Cortex of kidney (tissue), 1 donor: ENCODE measurements around the gene SOX6.

ENCODE experiments used
- DNase-seq: peaks from one replicate; lab custom pipeline; 2025; lab: John Stamatoyannopoulos, UW

SOX6 gene

DNA sequence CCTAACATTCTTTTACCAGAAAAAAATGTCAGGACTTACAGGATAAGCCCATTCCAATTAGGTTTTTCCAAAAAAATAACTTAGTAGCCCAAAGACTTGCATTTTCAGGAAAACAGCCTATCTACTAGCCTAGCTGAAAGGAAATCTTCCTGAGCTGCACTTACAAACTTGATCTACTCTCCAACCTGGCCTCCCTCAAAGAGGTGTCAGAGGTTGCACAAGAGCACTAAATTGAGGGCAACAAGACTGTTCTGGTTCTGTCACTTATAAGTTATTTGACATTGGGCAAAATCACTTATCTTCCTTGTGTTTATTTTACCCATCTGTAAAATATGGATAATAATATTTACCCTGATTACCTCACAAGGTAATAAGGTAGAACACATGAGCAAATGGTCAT is 7.9 kb upstream of the SOX6 start:
- DNase-seq: no peak

DNA sequence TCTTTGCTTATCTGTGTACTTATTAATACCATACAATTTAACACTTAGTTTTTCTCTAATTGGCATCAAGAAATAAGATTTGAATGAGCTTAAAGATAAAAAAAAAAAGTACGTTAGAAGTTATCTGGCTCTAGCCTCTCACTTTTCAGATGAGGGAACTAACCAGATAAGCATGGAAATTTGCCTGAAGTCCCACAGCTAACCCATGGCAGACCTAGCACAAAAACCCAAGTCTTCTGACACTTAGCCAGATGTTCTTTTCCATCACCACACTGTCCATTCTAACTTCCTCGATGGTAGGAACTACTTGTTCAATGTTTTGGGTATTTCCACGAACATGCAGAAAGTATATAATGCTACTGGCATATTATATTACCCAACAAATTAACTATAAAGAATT is 7.4 kb upstream of the SOX6 start:
- DNase-seq: no peak

DNA sequence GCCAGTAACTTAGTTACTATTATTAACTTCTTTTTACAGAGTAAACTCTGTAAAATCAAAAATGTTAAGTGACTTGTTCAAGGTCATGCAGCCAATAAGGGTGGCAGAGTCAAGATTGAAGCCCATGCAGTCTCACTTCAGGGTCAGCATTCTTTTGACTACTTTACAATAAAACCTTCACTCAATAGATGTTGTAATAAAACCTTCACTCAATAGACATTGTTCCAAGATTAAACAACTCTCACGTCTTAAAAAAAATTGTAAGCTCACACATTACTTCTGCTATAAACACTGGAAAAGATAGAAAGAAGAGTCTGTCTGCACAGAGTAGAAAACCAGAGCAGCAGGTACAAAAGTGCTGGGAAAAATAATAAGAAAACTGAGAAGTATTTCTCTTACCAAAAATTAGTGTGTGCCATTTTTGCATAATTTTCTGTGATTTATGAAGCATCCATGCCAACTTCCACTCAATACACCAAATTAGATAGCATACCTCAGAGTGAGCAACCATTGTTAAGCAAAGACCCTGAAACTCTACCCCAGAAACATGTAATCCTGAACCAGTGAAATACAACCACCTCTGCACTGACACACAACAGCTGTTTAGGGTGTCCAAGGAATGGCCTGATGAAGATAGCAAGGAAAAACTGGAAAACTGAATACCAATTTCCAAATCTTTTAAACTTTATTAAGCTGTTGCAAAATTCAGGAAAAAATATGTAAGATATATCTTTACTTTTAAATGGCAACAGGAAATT is 4.9 kb upstream of the SOX6 start:
- DNase-seq: no peak

DNA sequence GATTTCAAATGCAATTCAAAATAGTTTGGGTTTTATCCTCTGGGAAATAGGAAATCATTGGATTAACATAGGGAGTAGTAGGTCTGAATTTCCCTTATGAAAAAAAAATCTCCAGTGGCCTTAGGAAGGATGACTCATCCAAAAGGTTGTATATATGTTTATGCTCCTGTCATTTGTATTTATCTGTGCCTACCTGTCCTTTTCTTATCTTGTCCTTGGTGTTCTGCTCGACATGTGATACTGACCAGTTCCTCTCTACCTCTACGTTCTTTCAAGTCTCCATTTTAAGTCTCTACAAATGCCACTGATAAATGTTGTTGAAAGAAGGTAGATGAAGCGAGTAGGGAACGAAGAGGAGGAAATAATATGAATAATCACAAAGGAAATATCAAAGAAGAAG is 3.0 kb upstream of the SOX6 start:
- no peak for DNase-seq

DNA sequence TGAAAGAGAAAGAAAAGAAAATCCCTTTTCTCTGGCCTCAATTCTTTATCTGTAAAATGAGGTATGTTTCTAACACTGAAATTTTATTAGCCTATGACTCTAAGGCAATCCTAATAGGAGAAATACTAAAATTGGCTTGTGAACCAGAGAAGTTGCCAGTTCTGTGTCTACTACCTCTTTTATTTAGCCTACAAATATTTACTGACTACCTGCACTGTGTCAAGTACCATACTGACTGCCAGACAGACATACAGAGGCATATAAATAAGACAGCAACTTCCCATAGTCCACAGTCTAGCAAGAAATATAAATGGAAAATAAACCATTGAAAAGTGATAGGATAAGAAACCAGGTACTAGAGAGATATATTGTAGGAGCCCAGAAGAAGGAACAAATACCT is 2.4 kb upstream of the SOX6 start:
- no peak for DNase-seq

DNA sequence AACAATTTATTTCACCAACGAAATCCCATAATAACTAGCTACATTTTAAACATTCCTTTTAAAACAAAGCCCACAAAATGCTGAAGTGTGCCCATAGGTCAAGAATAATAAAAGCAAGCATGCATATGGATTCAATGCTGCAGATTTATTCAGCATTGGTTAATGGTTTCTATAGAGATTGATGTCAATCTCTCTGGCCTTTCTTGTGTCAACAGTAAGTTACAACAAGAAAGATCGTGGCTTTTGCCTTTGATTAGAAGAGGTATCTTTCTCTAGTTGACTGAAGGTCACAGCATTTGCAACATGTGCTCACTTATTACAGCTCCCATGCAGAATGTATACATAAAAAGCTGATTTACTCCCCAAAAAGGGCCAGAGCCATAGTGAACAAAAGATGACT is 1.4 kb upstream of the SOX6 start:
- DNase-seq: no peak

DNA sequence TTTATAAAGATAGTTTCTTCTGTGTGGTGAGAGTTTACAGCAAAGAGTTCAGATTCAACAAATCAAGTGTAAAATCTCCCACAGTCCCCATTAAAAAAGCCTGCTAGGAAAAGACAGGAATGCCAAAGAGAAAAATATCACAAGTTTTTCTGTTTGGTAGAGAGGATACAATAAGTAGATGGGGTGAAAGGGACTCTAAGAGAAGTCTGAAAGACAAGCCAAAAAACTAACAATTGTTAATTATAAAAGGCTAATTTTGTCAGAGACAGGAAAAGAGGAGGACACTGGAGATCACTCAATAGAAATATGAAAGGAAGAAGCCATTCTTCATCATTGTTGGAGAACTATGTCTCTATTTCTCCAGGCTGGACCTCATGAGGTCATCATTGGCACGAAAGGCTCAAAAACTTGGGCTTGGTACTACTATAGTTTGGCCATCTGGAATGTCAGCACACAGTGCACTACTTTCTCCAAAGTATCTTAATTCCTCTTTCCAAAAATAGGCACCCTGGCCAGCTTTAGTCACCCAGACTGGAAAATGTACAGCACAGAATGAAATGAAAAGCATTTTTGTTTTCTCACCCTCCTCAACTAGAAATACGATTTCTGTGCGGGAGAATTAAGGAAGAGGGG is 531 bp upstream of the SOX6 start:
- DNase-seq: no peak

DNA sequence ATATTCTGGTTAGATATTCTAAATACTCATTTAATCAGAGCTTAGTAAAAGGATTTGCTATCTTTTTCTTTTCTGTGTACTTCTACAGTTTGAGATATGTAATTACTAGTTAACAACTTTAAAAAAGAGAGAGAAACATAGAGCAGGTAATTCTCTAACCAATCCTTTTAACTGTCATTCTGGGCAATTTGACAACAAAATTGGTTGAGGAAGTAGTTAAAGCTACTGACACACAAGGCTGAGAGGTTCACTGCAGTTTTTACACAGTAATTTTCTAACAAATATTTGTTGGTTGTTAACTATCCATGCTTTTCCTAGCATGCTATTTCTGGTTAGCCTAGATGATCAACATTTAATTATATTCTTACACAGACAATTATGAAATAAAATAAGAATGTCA is 3.6 kb downstream of the SOX6 start:
- DNase-seq: no peak

DNA sequence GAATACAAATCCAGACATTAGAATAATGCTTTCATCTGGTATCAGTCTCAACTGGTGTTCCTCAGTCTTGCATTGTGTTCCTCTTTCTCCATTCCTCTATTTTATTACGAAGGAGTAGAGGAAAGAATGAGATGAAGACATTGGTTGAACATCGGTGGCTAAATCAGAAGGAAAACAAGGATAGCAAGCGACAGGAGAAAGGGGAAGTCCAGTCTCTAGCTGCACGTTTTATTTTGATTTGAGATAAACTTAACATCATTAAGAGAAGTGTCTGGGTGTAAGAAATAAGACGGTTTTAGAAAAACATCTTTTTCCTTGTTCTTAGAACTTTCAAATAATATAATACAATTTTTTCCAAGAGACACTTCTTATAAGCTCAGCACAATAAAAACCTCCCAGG is 6.2 kb downstream of the SOX6 start:
- no peak for DNase-seq

DNA sequence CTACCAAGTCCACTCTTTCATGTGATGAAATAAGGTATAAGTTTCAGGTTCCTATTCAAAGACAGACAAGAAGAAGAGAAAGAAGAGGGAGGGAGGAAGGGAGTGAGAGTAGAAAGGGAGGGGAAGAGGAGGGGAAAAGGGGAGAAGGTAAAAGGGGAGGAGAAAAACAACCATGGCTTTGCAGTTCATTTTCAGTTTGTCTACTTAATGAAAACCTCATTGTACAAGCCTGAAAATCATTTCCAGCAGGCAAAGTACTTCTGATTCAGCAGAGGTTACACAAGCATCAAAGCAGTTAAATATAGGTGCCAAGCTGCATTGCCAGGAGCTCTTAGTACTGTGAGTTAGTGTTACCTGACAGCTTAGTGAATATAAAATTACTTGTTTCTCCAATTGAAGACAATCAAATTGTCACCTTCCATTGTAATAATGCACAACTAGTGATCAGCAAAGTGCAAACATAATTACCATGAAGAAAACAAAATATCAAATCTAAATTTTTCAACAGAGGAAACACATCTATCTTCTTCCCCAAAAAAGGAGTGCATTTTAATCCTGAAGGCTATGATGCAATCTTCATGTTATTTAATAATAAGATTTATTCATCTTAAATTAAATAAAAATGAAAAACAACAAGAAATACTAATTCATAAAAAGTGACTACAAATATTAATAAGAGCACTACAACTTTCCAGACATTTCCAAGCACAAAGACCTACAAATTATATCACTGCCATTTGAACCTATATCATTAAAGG is 8.2 kb downstream of the SOX6 start:
- no peak for DNase-seq

DNA sequence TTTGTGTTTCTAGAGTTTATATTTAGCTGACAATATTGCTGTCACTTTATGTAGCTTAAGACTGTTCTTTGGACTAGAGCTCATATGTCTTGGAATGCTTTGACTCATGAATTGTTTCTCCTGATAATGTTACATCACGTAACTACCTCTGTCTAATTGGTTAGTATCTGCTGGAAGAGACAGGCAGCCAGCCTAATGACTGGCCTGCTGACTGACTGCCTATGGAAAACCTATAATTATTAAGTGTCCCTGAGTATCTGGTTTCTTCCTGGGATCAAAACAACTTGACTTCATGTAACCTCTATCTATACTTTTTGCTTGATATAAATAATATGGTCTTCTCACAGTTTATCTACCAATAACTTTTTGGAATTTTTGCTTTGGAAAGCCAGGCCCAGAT is 9.4 kb downstream of the SOX6 start:
- DNase-seq: no peak

DNA sequence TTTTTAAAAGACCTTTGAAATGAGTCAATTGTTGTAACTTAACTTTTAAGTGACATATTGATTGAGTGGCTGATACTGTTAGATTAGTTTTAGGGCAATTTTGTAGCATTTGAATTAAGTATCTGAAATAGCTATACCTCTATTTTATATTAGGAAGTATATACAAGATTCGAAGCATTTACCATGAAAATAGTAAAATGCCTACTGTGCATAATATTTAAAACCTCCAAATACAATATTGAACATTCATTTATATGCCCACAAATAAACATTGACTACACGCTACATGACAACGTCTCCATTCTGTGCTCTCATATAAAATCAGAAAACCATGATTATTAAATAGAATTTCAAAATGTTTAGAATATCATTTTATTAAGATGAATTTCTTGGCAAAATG is 14.5 kb downstream of the SOX6 start:
- no peak for DNase-seq

DNA sequence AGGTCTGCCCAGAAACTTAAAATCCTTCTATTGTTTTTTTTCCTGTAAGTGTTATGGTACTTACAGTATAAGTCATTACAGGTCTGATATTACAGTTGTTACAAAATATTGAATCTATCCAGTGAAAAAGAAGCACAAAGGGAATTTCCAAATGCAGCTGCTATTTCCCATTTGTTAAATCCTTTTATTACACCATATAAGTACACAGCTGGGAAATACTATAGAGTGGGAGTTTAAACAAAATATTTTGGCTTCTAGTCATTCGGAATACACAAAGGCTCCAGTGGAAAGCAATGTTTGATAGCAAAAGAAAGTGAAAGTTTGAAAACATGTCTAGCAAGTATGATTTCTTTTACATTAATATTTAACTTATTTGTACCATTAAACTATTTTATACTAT is 18.0 kb downstream of the SOX6 start:
- DNase-seq: no peak

DNA sequence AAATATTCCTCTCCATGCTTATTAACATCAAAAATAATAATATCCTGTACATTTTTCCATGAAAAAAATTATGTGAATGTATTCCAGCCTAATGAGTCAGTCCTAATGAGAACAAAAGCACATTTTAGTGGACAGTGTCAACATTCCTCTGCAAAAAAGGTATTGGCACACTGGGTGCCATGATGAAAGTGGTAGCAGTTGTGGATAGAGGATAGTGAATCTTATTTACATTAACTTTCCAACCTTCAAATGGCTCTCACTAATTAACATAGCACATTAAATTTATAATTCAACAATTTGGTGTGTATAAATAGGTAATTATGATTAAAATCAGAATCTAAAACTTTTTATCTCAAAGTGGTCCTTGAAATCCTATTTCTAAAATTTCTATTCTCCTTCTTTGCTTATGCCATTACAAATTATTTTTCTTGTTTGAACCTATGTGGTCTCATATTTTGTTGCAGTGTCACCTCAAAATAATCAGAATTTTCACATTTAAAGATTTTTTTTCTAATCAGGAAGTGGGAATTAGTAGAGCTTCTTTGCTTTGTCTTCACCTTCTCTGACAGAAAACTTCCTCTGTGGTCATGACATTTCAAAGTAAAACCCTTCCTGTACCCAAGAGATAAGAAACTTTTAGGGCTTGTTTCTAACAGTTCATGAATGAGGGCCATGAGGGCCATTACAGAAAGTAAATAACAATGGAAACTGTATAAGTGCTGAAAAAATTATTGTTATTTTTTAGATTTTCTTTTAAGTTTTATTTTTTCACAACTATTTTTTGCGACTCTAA is 18.7 kb downstream of the SOX6 start:
- DNase-seq: no peak

DNA sequence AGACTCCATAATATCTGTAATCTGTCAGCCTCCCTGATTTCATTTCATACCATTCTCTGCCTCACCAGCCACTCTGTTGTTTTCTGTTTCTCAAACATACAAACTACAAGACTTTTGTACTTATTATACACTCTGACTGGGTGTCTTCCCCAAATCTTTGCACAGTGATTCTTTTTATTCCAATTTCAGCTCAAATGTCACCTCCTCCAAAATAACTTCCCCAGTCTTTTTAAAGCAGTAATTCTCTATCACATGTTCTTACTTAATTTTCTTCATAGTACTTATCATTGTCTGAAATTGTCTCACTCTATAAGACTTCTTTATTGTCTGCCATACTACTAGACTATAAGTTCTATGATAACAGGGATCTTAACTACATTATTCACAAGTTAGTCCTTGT is 19.6 kb downstream of the SOX6 start:
- no peak for DNase-seq

DNA sequence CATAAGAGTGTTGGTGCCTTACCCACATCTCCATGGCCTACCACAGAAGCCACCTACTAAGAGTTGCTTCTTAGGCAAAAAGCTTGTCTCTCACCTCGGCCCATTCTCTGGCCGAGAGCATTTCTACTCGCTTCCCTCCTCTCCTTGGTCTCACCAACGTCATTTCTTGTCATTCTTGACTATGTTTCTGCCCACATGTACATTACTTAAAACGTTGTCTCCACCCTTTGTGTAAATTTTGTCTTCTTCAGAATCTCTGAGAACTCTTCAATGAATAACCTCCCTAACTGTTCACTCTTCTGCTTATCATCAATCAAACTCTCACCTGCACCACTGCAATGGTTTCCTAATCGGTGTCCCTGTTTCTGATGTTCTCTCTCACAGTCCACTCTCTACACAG is 20.1 kb downstream of the SOX6 start:
- no peak for DNase-seq

DNA sequence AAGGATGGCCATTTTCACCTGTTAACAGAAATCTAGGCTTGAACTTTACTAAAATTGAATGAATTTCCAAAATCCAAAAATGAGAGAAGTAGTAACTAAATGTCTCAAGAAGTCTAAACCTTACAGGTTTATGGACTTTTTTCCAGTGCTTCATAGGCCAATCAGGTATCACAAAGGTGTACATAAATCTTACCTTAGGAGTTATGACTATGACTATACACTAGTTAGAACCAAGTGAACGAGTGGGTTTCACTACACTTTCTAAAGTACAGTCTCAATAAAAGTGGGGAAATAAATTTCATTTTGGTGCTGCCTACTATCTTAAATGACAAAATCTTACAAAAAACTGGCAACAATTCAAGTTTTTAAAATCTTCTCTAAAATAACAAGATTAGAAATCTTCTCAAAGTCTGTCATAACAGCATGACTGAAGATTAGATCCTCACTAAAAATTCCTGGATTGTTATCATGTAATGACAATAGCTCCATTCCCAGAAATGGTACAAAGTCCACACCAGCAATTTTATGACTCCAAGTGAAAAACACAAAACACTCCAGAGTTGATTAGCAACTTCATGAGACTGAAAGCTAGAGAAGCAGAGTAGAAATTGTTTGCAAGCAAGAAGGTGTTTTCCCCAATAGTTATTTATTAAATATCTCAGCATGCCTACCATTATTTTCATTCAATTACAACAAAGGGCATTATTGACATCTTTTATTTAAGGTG is 20.9 kb downstream of the SOX6 start:
- DNase-seq: no peak

DNA sequence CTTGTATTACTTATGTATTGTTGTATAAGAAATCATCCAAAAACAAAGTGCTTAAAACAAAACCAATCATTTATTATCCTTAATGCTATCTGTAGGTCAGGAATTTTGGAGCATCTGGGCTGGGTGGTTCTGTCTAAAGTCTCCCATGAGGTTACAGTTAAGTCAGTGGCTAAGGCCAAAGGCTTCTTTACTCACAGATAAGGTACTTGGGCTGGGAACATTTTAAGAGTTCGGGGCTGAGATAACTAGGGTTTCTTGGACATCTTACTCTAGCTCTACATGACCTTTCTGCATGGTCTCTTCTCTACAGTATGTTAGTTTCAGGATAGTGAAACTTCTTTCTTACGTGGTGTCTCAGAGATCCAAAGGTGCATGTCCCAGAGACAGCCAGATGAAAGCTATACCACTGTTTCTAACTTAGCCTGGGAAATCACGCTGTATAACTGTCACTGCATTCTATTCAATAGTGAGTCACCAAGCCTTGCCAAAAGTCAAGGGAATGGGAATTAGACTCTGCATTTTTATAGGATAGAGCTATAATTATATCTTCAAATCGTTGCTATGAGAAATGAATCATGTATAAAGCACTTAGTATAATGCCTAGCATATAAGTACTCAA is 29.6 kb downstream of the SOX6 start:
- no peak for DNase-seq

DNA sequence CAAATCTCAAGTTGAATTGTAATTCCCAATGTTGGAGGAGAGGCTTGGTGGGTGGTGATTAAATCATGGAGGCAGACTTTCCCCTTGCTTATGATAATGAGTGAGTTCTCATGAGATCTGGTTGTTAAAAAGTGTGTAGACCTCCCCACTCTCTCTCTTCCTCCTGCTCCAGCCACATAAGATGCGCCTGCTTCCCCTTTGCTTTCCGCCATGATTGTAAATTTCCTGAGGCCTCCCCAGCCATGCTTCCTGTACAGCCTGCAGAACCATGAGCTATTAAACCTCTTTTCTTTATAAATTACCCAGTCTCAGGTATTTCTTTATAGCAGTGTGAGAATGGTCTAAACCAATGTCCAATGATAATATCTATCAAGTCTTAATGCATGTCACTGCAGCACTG is 34.2 kb downstream of the SOX6 start:
- DNase-seq: no peak

DNA sequence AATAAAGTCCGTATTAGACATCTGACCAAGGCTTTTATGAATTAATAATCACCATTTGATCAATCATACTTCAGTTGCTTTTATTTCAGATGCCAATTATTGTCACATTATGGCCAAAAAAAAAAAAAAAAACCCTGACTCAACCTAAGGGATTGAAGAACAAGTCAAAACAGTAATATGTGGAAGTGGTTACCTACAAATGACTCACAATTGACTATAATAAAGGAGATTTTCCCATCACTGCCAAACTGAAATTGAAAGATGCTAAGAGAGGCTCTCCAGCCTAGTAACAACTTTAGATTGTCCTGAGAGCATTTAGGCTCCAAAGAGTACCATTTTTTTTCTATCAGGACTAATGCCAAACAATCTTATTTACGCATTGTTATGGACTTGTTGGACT is 35.2 kb downstream of the SOX6 start:
- no peak for DNase-seq

DNA sequence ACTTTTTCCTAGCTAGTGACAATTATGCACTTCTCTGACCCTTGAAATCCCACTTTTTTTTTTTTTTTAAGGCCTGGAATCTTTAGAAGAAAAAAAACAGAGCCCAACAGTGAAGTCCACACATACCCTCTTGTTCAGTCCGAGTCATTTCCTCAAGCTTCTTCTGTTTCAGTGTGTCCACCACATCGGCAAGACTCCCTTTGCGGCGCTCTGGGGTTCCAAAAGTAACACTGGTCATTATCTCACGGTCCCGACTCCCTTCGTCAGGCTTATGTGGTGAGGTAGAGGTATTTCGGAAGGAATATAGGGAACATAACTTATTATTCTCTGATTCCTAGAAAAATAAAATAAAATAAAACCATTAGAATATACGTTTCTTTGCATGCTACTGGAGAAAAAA is 38.0 kb downstream of the SOX6 start:
- DNase-seq: no peak
